GM19468 (cell line): Measurements from ENCODE around the gene HSF5.
A peak's percentile ranks its signal among the peaks of the same experiment; 100 is the strongest.

Experiments
- ATAC-seq: cut with Tn5 transposase; IDR thresholded peaks from one replicate; pipeline ENCODE4 v1.9.1; 2021; ENCODE audit warnings: mild to moderate bottlenecking, moderate library complexity, moderate number of reproducible peaks; ENCODE audit not compliant: unreplicated experiment; ENCODE audit errors: extremely low read depth

Gene HSF5

DNA sequence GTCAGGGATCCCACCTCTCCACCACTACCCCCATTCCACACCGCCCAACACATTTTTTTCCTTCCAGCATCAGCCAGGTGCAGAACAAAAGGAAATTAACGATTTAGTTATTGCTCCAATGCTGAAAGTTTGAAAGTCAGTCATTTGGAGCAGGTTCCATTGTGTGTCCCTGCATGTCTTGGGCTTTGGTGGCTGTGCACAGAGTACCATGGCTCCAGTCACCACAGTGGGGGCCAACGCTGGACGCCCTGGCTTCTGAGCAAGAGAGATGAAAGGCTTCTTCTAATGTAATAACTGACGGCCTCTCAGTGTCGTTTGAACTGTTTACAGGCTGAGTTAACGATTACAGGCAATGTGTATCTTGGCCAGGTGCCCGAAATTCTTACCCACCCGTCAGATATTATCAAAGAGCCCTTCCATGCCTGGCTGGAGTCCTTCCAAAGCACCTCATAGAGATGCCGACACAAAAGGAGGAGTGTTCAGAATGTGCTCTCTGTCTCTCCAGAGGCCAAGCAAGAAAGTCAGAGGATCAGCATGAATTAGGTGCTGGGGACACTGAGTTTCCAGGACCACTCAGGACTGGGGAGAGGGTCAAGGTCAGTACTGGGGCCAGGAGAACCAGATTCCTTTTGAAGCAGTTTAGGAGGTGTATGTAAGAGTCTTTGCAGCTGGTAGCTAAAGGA lies 96.8 kb downstream of the HSF5 start:
- no peak for ATAC-seq

DNA sequence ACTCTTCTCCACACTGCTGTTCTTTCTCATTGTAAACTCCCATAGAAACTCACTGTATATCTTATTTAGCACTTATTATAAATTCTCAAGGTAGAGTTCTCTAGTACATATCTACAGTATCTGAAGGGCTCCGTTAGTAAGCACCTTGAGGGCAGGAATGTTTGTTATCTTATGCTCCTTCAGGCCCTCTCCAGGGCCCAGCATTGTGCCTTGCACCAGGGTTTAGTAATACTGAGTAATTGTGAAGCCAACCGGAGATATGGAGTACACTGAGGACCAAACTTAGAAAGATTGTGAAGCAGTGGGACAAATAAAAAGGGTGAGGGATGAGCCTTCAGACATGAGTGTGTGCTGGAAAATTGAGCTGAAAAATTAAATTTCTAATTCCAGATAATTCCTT lies 97.3 kb downstream of the HSF5 start:
- no peak for ATAC-seq

DNA sequence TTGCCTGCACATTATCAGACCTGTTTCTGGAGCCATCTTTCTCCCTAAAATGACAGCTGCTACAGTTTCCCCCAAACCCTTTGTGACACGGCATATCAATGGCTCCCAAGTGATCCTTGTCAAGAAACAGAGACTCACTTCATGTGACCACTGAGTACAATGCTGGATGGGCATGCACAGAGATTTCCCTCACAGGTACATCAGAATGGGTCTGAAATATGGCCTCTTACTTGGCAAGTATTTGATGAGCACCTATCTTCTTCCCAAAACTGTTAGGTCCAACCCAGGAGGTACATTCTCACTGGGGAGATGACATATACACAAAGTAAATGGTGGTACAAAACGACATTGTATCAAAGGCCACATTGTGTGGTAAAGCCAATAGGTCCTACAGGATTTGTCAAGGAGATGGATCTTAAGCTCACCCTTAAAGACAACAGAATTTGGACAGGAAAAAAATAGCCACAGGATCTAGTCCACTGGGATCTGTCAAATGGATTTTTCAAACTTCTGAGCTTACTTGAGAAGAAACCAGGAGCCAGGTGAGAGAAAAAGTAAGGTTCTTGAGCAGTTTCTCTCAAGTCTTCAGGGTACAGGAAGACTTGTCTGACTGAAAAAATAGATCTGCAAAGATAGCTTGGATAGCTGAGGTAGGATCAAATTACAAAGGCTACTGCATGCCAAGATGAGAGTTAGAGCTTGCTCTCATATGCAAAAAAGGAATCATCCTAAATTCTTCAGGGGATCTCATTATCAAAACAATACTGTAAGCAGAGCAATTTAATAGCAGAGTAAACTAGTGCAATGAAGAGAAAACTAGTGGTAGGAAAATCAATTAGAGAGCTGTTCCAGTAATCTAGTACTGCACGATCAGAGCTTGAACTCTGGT lies 99.7 kb downstream of the HSF5 start:
- no peak for ATAC-seq

DNA sequence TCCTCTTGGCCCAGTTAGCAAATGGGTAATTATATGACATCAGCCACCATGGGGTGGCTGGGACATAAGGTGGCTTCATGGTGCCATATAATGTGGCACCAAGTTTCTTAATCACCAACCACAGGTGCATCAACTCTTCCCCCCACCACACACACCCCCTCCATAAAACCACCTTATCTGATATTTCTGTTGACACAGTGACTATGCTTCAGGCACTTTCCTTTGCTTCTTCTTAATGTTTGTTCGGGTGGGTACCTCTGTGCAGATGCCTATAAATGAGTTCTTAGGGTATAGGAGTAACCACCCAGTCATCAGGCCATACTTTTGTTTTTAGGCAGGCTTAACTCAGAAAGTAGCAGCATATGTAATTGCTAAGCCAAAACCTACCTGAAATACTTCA lies 100.4 kb downstream of the HSF5 start:
- no peak for ATAC-seq

DNA sequence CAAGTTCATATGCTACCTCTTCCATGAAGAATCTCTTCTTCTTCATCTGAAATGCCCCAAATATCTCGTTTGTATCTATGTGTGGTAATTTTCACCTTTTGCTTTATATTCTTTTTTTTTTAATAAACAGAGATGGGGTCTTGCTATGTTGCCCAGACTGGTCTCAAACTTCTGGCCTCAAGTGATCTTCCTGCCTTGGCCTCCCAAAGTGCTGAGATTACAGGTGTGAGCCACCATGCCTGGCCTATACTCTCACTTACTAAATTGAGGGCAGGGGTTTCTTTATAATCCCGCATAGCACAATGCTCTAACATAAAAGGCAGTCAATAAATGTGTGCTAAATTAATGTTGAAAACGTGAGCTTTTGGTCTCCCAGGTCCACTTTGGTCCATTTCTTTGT lies 101.5 kb downstream of the HSF5 start:
- ATAC-seq = no peak

DNA sequence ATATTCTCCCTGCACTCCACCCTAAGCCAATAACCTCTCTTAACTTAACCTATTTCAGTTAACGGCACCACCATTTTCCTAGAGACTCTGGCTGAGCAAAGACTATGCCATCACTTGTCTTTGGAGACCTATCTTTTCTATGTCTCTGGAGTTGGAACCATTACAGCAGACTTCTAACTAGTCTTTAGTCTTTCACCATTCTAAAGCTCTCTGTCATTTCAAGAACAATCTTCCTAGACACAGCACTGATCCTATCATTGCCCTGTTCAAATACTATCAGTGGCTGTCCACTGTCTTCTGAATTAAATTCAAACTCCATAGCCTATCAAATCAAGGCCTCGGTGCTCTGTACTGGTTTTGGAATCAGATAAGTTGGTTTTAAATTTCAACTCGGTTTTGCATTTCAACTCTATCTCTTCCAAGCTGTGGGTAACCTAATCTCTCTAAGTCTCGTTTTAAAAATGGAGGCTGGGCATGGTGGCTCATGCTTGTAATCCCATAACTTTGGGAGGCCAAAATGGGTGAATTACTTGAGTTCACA lies 102.8 kb downstream of the HSF5 start:
- ATAC-seq = no peak

DNA sequence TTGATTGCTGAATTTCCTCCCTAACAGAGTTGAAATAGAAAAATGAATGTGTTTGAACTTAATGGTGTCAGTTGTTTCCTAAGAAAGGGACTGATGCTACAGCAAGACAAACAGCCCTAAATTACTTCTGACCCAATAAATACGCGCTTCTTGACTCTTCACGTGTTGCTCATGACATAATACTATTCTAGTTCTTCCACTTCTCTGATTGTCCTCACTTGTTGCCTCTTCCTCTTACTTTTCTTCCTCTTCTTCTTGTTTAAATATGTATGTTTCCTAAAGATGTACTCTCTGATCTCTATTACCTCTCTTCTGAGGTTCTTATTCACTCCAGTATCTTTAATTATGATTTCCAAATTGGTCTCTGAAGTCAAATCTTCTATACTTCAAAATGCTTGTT lies 103.3 kb downstream of the HSF5 start:
- no peak for ATAC-seq

DNA sequence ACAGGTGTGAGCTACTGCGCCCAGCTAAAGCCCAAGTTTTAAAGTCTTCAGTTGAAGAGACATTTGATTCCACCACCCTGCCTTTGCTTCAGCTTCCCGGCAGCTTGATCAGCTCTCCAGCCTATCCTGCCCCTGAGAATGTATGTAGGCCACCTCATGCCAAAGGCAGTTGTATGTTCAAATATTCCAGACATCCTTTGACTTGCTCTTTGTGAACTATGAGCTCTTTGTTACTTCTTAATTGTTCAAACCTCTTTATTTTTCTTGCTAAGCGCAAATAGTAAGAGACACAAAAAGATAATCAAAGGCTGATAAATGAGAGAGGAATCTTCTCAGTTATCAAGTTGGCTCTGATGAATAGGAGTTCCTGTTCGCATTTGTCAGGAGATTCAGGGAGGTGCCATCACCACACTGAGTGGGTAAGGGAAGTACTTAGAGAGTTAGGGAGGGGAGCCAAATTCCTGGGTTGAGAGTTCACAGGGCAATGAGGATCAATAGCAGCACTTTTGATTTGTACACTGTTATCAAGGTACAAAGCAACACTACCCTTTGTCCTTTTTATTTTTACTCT lies 104.2 kb downstream of the HSF5 start:
- no peak for ATAC-seq

DNA sequence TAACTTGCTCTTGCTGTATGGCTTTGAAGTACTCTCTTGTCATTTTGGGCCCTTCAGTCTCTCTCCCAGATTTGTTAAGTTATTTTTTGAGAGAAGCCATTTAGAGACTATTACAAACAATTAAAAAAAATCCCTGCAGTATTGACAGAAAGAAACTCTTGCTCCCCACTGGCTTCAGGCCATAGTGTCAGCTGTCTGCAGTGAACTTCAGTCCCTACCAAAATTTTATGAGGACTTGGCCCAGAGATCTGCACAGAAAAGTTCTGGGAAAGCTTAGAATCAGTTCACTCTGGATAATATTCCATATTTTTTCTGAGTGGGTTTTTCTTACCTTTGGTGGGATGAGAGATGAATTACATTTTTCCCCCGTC lies 105.4 kb downstream of the HSF5 start:
- no peak for ATAC-seq

DNA sequence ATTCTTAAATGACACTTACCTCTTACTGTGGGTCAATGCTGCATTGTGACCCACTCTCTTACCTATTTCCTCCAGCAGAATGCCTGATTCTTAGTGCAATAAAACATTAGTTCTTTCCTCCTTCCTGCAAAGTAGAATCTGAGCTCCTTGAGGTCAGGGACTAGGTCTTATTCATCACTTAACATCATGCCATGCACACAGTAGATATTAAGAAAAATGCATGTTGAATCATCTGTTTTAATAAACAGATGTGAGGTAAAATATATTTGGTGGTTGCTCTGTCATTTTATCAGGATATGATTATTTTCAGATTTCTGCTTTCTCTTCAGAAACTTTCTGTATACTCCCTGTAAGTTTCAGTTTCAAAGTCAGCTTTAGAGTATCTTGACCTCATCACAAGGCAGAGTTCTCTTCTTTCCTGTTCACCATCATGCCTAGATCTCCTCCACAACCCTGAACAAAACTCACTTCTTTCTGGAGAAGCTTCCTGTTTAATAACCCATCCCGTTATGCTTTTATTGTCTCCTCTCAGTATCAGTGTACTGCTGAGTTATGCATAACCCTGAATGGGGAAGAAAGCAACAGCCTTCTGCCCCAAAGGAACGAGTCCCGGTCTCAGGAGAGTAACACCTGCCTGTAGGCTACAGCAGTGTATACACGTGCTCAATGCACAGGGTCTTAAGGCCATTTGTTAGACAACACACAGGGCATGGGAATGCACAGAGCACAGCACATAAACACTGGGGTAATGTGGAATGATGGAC lies 105.9 kb downstream of the HSF5 start:
- ATAC-seq = peak; percentile 53

DNA sequence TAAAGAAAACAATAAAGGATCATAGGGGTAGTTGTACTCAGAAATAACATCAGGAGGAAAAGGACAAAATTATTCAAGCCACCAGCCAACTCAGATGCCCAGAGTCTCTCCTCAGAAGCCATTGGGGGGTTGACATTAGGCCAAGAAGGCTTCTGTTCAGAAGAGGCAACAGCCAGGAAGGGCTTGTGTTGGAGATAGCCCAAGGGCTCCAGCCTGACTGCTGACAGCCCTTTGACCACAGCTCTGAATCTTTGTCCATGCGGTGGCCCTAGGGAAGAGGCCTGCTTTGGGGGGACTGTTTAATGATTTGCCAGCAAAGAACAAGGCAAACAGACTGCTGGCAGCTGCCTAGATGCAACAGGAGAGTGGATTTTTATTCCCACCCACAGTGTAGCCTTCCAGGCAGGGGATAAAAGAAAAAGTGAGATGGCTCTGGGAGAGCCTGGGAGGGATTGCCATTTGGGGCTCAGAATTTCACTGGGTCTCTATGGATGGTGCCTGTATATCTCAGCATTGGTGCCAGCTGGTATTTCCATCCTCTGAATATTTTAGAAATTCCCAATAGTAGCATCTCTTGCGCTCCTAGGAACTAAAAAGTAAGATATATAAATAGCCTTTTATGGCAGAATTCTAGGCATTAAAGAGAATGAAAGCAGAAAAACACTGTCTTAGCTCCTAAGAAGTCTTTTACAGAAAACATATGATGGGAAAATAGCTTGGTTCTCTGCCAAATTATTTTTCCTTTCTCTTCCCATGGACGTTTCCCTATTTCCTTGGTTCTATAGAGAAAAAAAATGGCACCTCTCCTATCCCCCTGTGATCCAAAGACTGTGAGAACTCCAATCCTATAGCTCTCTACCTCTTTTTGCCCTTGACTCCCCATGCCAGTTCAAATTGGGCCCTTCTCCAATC lies 106.8 kb downstream of the HSF5 start:
- no peak for ATAC-seq

DNA sequence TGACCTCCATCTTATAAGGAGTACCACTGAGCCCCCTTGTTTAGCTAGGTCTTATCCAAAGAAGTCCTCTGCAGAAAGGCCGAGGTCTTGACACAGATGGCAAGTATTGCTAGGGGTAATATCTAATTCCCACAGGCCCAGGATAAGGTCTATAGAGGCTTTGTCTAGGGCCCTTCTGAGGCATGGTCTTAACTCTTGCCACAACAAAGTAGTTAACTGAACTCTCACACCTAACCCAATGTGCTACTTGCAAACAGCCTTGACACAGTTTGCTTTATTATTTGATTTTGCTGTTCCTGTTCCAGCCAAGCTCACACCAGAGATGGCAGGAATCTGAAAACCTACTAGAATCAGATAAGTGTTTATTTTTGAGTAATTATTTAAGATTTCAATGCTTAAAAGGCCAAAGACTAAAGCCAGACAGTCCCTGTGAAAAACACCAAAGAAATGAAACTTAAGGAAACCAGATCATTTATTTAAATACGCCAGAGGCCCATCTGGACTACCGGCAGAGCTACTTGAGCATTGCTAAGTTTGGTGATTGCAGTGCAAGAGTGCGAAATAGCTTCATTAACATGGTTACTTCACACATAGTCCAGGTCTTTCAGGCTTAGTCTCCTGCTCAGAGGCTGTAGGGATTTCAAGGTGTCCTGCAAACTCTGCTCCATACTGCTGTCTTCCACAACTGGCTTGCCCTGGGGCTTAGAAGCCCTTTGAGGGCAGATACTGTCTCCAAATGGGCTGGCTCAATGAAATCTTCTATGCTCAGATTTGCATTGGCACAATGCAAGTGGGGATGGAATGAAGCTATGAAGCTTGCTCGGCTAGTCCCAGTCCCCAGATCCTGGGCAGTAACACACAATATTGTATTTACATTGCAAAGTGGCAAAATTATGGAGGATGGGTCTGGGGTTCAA lies 107.7 kb downstream of the HSF5 start:
- ATAC-seq = no peak

DNA sequence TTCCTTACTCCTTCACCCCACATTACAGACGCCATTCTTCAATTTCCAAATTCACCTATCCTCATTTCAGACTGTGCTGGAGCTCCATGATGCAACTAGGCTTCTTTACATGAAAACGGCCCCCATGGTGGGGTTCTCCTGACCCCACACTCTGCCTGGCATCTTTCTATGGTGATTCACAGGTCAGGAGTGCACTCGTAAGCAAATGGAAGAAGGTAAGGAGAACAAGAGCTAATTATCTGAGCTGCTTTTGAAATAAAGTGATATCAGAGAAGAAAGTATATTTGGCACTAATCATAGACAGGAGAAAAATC lies 108.7 kb downstream of the HSF5 start:
- no peak for ATAC-seq

DNA sequence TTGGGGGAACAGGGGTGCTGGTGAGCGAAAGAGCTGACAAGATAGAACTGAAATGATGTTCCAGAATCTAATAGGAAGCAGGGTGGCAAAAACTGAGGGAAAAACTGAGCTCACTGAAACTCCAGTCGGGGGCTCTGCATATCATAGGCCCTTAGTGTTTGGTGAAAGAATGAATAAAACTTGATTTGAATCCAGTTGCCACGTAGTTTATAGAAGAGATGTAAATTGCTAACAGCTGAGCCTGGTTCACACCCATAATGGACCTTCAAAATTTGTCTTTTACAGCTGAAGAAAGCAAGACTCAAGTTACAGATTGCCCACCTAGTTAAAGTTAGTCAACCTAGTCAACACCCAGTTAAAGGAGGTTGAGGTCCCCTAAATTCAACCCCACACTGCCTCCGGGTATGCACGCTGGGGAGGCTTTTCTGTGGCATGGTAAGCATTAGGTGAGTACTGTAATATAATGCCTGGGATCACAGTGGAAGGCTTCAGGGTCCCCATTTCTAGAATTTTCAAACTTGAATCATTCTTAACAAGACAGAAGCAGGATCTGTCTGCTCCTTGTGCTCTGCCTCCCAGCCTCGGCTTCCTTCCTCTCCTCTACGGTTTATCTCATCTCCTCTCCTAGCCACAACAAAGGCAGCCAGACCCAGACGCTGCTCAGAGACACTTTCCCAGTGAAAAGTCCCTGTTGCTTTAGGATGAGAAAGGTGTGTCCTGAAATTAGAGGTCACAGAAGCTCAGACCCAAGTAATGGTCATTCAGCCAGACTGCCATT lies 109.3 kb downstream of the HSF5 start:
- no peak for ATAC-seq

DNA sequence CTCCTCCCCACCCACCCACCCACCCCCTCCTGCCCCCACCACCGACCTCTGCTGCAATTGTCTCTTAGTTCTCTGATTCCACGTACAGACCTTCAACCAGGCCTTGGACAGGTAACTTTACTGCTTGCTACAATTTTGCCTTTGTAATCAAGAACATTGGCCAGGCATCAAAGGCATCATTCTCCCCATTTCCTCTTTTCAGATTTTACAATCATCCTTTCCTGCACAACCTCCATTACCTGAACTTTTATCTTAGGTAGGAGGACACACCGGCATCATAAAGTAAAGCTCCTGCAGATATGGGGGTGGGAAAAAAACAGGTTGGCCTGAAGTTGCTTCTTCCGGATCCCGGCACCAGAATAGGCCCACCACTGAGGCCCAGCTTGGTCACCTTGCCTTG lies 110.5 kb downstream of the HSF5 start:
- ATAC-seq = no peak

DNA sequence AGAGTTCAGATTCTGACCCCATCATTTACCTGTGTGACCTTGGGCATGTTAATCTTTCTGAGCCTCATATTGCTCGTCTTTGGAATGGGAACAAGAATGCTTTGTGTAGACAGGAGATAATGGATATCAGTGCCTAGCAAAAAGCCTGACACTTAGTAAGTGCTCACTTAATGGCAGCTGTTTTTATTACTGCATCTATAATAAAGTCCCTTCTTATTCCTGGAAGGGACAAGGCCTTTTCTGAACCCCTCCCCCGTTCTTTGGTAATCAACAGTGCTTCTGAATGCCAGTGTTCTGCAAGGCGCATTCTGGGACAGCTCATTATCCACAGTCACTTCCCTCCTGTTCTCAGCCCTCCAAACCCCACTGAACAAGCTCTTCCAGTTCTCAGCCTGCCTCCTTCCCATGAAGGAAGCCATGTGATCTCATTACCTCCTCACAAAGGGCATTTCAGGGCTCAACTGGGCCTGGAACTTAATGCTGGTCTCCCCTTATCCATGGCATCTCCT lies 111.1 kb downstream of the HSF5 start:
- ATAC-seq = no peak

DNA sequence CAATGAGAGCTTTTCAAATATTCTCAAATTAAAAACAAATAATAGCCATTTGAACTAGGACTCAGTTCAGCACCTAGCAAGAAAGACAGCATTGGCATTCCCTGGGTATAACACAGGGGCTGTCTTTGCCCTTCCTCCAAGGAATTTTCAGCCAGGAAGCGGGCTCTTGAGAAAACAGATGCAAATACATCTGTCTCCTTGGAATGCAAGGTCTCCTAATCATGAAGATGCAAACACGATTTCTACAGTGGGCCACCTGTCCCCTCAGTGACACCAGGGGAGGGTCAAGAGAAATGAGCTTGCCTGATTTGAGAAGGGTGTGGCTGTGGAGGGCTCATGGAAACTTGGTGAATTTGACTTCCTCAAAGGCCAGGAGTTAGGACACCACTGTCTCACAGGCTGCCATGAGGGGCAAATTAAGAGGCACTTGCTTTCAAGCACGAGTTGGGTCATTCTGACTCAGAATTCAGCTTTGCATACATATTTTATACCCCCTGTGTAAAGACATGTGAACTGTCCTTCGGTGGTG lies 111.7 kb downstream of the HSF5 start:
- ATAC-seq = no peak
